GM12874 (cell line): Measurements from ENCODE around the gene TPBGL.

ENCODE experiments used
- CTCF ChIP-seq: IDR thresholded peaks from 2 replicates; pipeline ENCODE4 v1.5.1; 2011; ENCODE audit warnings: low read depth, mild to moderate bottlenecking, control low read depth, low read length, moderate library complexity; ENCODE audit not compliant: insufficient read depth

The TPBGL gene

GRCh38 chr11:75264356-75264755, 23.8 kb downstream of the TPBGL start:
- no peak for TF ChIP-seq CTCF

- TF ChIP-seq CTCF: no peak
Measured at GRCh38 chr11:75264971-75265370, 24.4 kb downstream of the TPBGL start.

- no peak for TF ChIP-seq CTCF
Measured at GRCh38 chr11:75265851-75266531, 25.4 kb downstream of the TPBGL start.

GRCh38 chr11:75267171-75267970, 26.8 kb downstream of the TPBGL start:
- TF ChIP-seq CTCF: no peak

GRCh38 chr11:75268626-75269366, 28.2 kb downstream of the TPBGL start:
- TF ChIP-seq CTCF: no peak

- TF ChIP-seq CTCF: no peak
Measured at GRCh38 chr11:75269367-75269660, 28.7 kb downstream of the TPBGL start.

GRCh38 chr11:75269896-75270295, 29.3 kb downstream of the TPBGL start:
- no peak for TF ChIP-seq CTCF
